ENCODE data around the gene ACTC1.

Gene ACTC1

GRCh38 chr15:34786206-34786605 is 9.1 kb downstream of the ACTC1 start:
- Histone ChIP-seq H3K27ac (no peak overlapping the region), H3K27me3 (replicated peaks) (no peaks in the 10 kb centered on the region), H3K4me3 (ENCODE audit: low read depth, low read length) (no peak overlapping the region), H3K36me3 (replicated peaks) (no peaks in the 10 kb centered on the region)
- no peak for DNase-seq
- in situ Hi-C loops (cut with HindIII; ENCODE audit: low pct_ligation_motif_present, low sequenced_read_pairs): no loop called here
- no peak for TF ChIP-seq CTCF (IDR thresholded peaks at IDR 0.05; ENCODE audit: low read depth, low read length, missing control alignments)

- in situ Hi-C loops (cut with HindIII; ENCODE audit: low pct_ligation_motif_present, low sequenced_read_pairs): no loop called here
- Histone ChIP-seq H3K36me3 (replicated peaks) (no peaks in the 10 kb centered on the region), H3K27me3 (replicated peaks) (no peaks in the 10 kb centered on the region), H3K4me3 (ENCODE audit: low read depth, low read length) (no peak overlapping the region), H3K27ac (no peak overlapping the region)
- no peak for DNase-seq
- TF ChIP-seq CTCF (IDR thresholded peaks at IDR 0.05; ENCODE audit: low read depth, low read length, missing control alignments): no peak
These were observed 11.4 kb downstream of the ACTC1 start for GRCh38 chr15:34783991-34784390.

- Histone ChIP-seq H3K4me3 (ENCODE audit: low read depth, low read length) (no peak overlapping the region), H3K27ac (no peak overlapping the region), H3K27me3 (replicated peaks) (no peaks in the 10 kb centered on the region), H3K36me3 (replicated peaks) (no peaks in the 10 kb centered on the region)
- no peak for DNase-seq
- in situ Hi-C loops (cut with HindIII; ENCODE audit: low pct_ligation_motif_present, low sequenced_read_pairs): no loop called here
- no peak for TF ChIP-seq CTCF (IDR thresholded peaks at IDR 0.05; ENCODE audit: low read depth, low read length, missing control alignments)
These were observed 11.9 kb downstream of the ACTC1 start for GRCh38 chr15:34783431-34783830.

GRCh38 chr15:34782901-34783300 is 12.4 kb downstream of the ACTC1 start:
- H3K36me3 ChIP-seq (replicated peaks): no peaks in the 10 kb centered on the region
- H3K4me3 ChIP-seq (ENCODE audit: low read depth, low read length): no peak overlapping the region
- no peak for TF ChIP-seq CTCF (IDR thresholded peaks at IDR 0.05; ENCODE audit: low read depth, low read length, missing control alignments)
- no peaks in the 10 kb centered on the region for H3K27me3 ChIP-seq (replicated peaks)
- DNase-seq: no peak
- H3K27ac ChIP-seq: no peak overlapping the region
- in situ Hi-C loops (cut with HindIII; ENCODE audit: low pct_ligation_motif_present, low sequenced_read_pairs): no loop called here

- H3K36me3 ChIP-seq (replicated peaks): no peaks in the 10 kb centered on the region
- no peak for TF ChIP-seq CTCF (IDR thresholded peaks at IDR 0.05; ENCODE audit: low read depth, low read length, missing control alignments)
- in situ Hi-C loops (cut with HindIII; ENCODE audit: low pct_ligation_motif_present, low sequenced_read_pairs): no loop called here
- H3K27me3 ChIP-seq (replicated peaks): no peaks in the 10 kb centered on the region
- no peak overlapping the region for H3K4me3 ChIP-seq (ENCODE audit: low read depth, low read length)
- no peak overlapping the region for H3K27ac ChIP-seq
- no peak for DNase-seq
These were observed 14.6 kb downstream of the ACTC1 start for GRCh38 chr15:34780725-34781124.

GRCh38 chr15:34776606-34777105 is 18.7 kb downstream of the ACTC1 start:
- no peak for TF ChIP-seq CTCF (IDR thresholded peaks at IDR 0.05; ENCODE audit: low read depth, low read length, missing control alignments)
- DNase-seq: no peak
- no peak overlapping the region for H3K4me3 ChIP-seq (ENCODE audit: low read depth, low read length)
- H3K36me3 ChIP-seq (replicated peaks): no peaks in the 10 kb centered on the region
- no peaks in the 10 kb centered on the region for H3K27me3 ChIP-seq (replicated peaks)
- H3K27ac ChIP-seq: no peak overlapping the region
- in situ Hi-C loops (cut with HindIII; ENCODE audit: low pct_ligation_motif_present, low sequenced_read_pairs): no loop called here

All from brain microvascular endothelial cell (primary cell).